SW 1271 (cell line): Measurements from ENCODE around the gene ERRFI1.
A peak's percentile ranks its signal among the peaks of the same experiment; 100 is the strongest.

ENCODE experiments used
- DNase-seq, 2 experiments: peaks; one replicate each; lab custom pipeline; 2025; lab: John Stamatoyannopoulos, UW

Gene ERRFI1

GRCh38 chr1:8043621-8044020 is 17.5 kb upstream of the ERRFI1 start:
- DNase-seq, result no peak

- DNase-seq, result no peak
Measured at GRCh38 chr1:8042134-8042533, 16.0 kb upstream of the ERRFI1 start.

- DNase-seq, result peak; percentile 62 to 86
Measured at GRCh38 chr1:8040586-8040985, 14.5 kb upstream of the ERRFI1 start.

GRCh38 chr1:8039071-8039470 is 13.0 kb upstream of the ERRFI1 start:
- no peak for DNase-seq

GRCh38 chr1:8035289-8035688 is 9.2 kb upstream of the ERRFI1 start:
- DNase-seq, result no peak

GRCh38 chr1:8033322-8033721 is 7.2 kb upstream of the ERRFI1 start:
- no peak for DNase-seq

- DNase-seq, result no peak
Measured at GRCh38 chr1:8032366-8032910, 6.3 kb upstream of the ERRFI1 start.

- DNase-seq, result peak in 1 of 2 experiments; percentile 58
Measured at GRCh38 chr1:8031176-8031785, 5.2 kb upstream of the ERRFI1 start.

- no peak for DNase-seq
Measured at GRCh38 chr1:8028571-8028910, 2.4 kb upstream of the ERRFI1 start.

GRCh38 chr1:8027748-8028570 is 1.9 kb upstream of the ERRFI1 start:
- DNase-seq, result peak; percentile 58 to 93

GRCh38 chr1:8026976-8027747 is 1.1 kb upstream of the ERRFI1 start:
- DNase-seq, result peak in 1 of 2 experiments; percentile 51

GRCh38 chr1:8025671-8026144 is 401 bp downstream of the ERRFI1 start:
- no peak for DNase-seq

GRCh38 chr1:8025061-8025670 is 943 bp downstream of the ERRFI1 start:
- peak in 1 of 2 experiments; percentile 52 for DNase-seq

- no peak for DNase-seq
Measured at GRCh38 chr1:8024329-8024728, 1.8 kb downstream of the ERRFI1 start.

- DNase-seq, result peak in 1 of 2 experiments; percentile 26
Measured at GRCh38 chr1:8023995-8024313, 2.2 kb downstream of the ERRFI1 start.

GRCh38 chr1:8023287-8023994 is 2.7 kb downstream of the ERRFI1 start:
- DNase-seq, result no peak

GRCh38 chr1:8022395-8023286 is 3.5 kb downstream of the ERRFI1 start:
- peak in 1 of 2 experiments; percentile 44 for DNase-seq

- peak in 1 of 2 experiments; percentile 55 for DNase-seq
Measured at GRCh38 chr1:8021676-8022266, 4.3 kb downstream of the ERRFI1 start.

GRCh38 chr1:8020032-8020431 is 6.1 kb downstream of the ERRFI1 start:
- peak in 1 of 2 experiments; percentile 74 for DNase-seq

GRCh38 chr1:8019229-8019620 is 6.9 kb downstream of the ERRFI1 start:
- DNase-seq, result no peak
